ENCODE results near the gene MOCS1. TPM values are rescaled to one million over a fixed set of nuclear protein-coding genes. Genes with fewer than 3 reads are reported as not detected.

MOCS1 gene
- total RNA-seq, 1 donor from 2014 or later: 16.0 TPM

DNA sequence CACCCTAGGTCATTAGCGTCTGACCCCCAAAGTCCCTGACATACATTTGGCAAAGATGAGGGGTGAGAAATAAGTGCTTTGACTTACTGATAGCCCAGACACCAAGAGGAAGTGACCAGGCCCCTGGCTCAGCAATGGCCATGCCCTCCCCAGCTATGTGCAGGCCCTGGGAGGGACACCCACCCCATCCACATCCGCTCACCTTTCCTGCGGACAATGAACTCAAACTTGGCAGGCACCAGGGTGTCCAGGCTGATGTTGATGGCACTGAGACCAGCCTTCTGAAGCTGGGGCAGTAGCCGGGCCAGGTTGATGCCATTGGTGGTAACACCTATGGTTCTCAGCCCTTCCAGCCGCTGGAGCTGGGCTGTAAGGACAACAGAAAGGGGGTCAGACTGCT lies 18.4 kb downstream of the MOCS1 start:
- H3K4me1 Mint-ChIP-seq (ENCODE audit: low read depth, unreplicated experiment): peaks cover 6% of the 10 kb centered on the region
- no peaks in the 10 kb centered on the region for H3K9me3 ChIP-seq (ENCODE audit: insufficient read depth, low read depth, low read length)
- no peaks in the 10 kb centered on the region for H3K9me3 Mint-ChIP-seq (ENCODE audit: unreplicated experiment)
- H3K27ac Mint-ChIP-seq (ENCODE audit: unreplicated experiment): no peak overlapping the region
- H3K4me1 ChIP-seq (ENCODE audit: insufficient read depth, low read length): no peaks in the 10 kb centered on the region
- H3K9ac ChIP-seq (ENCODE audit: low read length): no peak overlapping the region
- H3K4me3 ChIP-seq (ENCODE audit: insufficient read depth, low read depth, low read length): no peak overlapping the region
- no peak overlapping the region for H3K27ac ChIP-seq (ENCODE audit: low read depth, low read length)
- no peaks in the 10 kb centered on the region for H3K27me3 Mint-ChIP-seq (ENCODE audit: low read depth, unreplicated experiment)
- H2AFZ ChIP-seq (ENCODE audit: low read depth, low read length): no peak overlapping the region
- no peak for DNase-seq (ENCODE audit: low read depth)
- peaks cover 28% of the 10 kb centered on the region for H3K36me3 Mint-ChIP-seq (ENCODE audit: low read depth, unreplicated experiment)
- H4K20me1 ChIP-seq (ENCODE audit: insufficient read depth, low read length): no peaks in the 10 kb centered on the region
- no peak overlapping the region for H3K4me3 Mint-ChIP-seq (ENCODE audit: unreplicated experiment)
- FAIRE-seq: no peak
- H3K79me2 ChIP-seq (ENCODE audit: insufficient read depth, low read length): no peaks in the 10 kb centered on the region
- TF ChIP-seq CTCF (IDR thresholded peaks at IDR 0.05; ENCODE audit: insufficient read depth, low read depth, low read length) (no peak), EZH2 (IDR thresholded peaks at IDR 0.05; ENCODE audit: insufficient read depth, low read length) (no peak)
- no peaks in the 10 kb centered on the region for H3K36me3 ChIP-seq (ENCODE audit: insufficient read depth, low read length)
- no peak overlapping the region for H3K4me2 ChIP-seq (ENCODE audit: low read length)
- no peaks in the 10 kb centered on the region for H3K27me3 ChIP-seq (ENCODE audit: insufficient read depth, low read length)

DNA sequence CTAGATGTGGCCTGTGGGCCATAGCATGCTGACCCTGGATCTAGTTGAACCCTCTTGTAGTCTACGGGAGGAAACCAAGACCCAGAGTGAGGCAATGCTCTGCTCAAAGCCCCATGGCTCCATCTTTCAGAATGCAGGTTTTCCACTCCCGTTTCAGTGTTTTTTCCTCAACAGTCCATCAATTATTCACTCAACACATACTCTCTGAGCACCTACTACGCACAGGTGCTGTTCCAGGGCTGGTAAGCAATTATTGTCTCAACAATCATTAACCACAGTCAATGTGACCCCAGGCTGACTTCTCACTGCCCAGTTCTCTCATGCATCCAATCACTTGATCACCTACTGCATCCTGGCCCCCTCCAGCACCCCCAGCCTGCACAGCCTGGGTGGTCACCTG lies 20.0 kb downstream of the MOCS1 start:
- peaks cover 24% of the 10 kb centered on the region for H3K36me3 Mint-ChIP-seq (ENCODE audit: low read depth, unreplicated experiment)
- no peaks in the 10 kb centered on the region for H4K20me1 ChIP-seq (ENCODE audit: insufficient read depth, low read length)
- H3K4me1 ChIP-seq (ENCODE audit: insufficient read depth, low read length): no peaks in the 10 kb centered on the region
- no peaks in the 10 kb centered on the region for H3K9me3 ChIP-seq (ENCODE audit: insufficient read depth, low read depth, low read length)
- no peak overlapping the region for H3K4me3 Mint-ChIP-seq (ENCODE audit: unreplicated experiment)
- peaks cover 8% of the 10 kb centered on the region for H3K4me1 Mint-ChIP-seq (ENCODE audit: low read depth, unreplicated experiment)
- no peak overlapping the region for H3K4me3 ChIP-seq (ENCODE audit: insufficient read depth, low read depth, low read length)
- H3K27ac ChIP-seq (ENCODE audit: low read depth, low read length): no peak overlapping the region
- no peaks in the 10 kb centered on the region for H3K36me3 ChIP-seq (ENCODE audit: insufficient read depth, low read length)
- H3K27ac Mint-ChIP-seq (ENCODE audit: unreplicated experiment): no peak overlapping the region
- FAIRE-seq (no peak), DNase-seq (ENCODE audit: low read depth) (no peak)
- no peaks in the 10 kb centered on the region for H3K27me3 ChIP-seq (ENCODE audit: insufficient read depth, low read length)
- H3K27me3 Mint-ChIP-seq (ENCODE audit: low read depth, unreplicated experiment): peaks cover 2% of the 10 kb centered on the region
- no peaks in the 10 kb centered on the region for H3K9me3 Mint-ChIP-seq (ENCODE audit: unreplicated experiment)
- no peak overlapping the region for H2AFZ ChIP-seq (ENCODE audit: low read depth, low read length)
- TF ChIP-seq CTCF (IDR thresholded peaks at IDR 0.05; ENCODE audit: insufficient read depth, low read depth, low read length) (no peak), EZH2 (IDR thresholded peaks at IDR 0.05; ENCODE audit: insufficient read depth, low read length) (no peak)
- no peak overlapping the region for H3K9ac ChIP-seq (ENCODE audit: low read length)
- no peaks in the 10 kb centered on the region for H3K79me2 ChIP-seq (ENCODE audit: insufficient read depth, low read length)
- H3K4me2 ChIP-seq (ENCODE audit: low read length): no peak overlapping the region

GRCh38 chr6:39913391-39913916 lies 20.8 kb downstream of the MOCS1 start:
- H3K4me2 ChIP-seq (ENCODE audit: low read length): no peak overlapping the region
- no peak overlapping the region for H3K9ac ChIP-seq (ENCODE audit: low read length)
- FAIRE-seq (no peak), DNase-seq (ENCODE audit: low read depth) (no peak)
- no peaks in the 10 kb centered on the region for H3K79me2 ChIP-seq (ENCODE audit: insufficient read depth, low read length)
- H3K4me3 Mint-ChIP-seq (ENCODE audit: unreplicated experiment): no peak overlapping the region
- H3K36me3 Mint-ChIP-seq (ENCODE audit: low read depth, unreplicated experiment): peaks cover 28% of the 10 kb centered on the region
- no peaks in the 10 kb centered on the region for H3K27me3 ChIP-seq (ENCODE audit: insufficient read depth, low read length)
- no peaks in the 10 kb centered on the region for H3K9me3 Mint-ChIP-seq (ENCODE audit: unreplicated experiment)
- no peaks in the 10 kb centered on the region for H3K4me1 ChIP-seq (ENCODE audit: insufficient read depth, low read length)
- TF ChIP-seq EZH2 (IDR thresholded peaks at IDR 0.05; ENCODE audit: insufficient read depth, low read length): no peak
- TF ChIP-seq CTCF (IDR thresholded peaks at IDR 0.05; ENCODE audit: insufficient read depth, low read depth, low read length): no peak
- H2AFZ ChIP-seq (ENCODE audit: low read depth, low read length): no peak overlapping the region
- no peaks in the 10 kb centered on the region for H4K20me1 ChIP-seq (ENCODE audit: insufficient read depth, low read length)
- no peak overlapping the region for H3K27ac ChIP-seq (ENCODE audit: low read depth, low read length)
- H3K27ac Mint-ChIP-seq (ENCODE audit: unreplicated experiment): no peak overlapping the region
- peaks cover 8% of the 10 kb centered on the region for H3K4me1 Mint-ChIP-seq (ENCODE audit: low read depth, unreplicated experiment)
- no peak overlapping the region for H3K4me3 ChIP-seq (ENCODE audit: insufficient read depth, low read depth, low read length)
- H3K27me3 Mint-ChIP-seq (ENCODE audit: low read depth, unreplicated experiment): peaks cover 2% of the 10 kb centered on the region
- H3K9me3 ChIP-seq (ENCODE audit: insufficient read depth, low read depth, low read length): no peaks in the 10 kb centered on the region
- no peaks in the 10 kb centered on the region for H3K36me3 ChIP-seq (ENCODE audit: insufficient read depth, low read length)
